Stomach (tissue), 4 donors: ENCODE data around the gene TOX2.

ENCODE experiments used
- CTCF ChIP-seq, 7 experiments: fragments of 450-650 bp in 4 of 7; fragments of 200-600 bp in 3 of 7; sonication (generic) in 3 of 7; IDR thresholded peaks; one replicate each; pipeline ENCODE4 v1.5.1; 2016 to 2019; ENCODE audit warnings: antibody characterized with exemption in 7 of 7, control low read depth in 2 of 7, mild to moderate bottlenecking in 1 of 7
- POLR2AphosphoS5 ChIP-seq, 3 donors: sonication (generic); formaldehyde crosslinking; IDR thresholded peaks; one replicate each; pipeline ENCODE4 v1.6.1; 2016; ENCODE audit warnings: antibody characterized with exemption in 3 of 3

DNA sequence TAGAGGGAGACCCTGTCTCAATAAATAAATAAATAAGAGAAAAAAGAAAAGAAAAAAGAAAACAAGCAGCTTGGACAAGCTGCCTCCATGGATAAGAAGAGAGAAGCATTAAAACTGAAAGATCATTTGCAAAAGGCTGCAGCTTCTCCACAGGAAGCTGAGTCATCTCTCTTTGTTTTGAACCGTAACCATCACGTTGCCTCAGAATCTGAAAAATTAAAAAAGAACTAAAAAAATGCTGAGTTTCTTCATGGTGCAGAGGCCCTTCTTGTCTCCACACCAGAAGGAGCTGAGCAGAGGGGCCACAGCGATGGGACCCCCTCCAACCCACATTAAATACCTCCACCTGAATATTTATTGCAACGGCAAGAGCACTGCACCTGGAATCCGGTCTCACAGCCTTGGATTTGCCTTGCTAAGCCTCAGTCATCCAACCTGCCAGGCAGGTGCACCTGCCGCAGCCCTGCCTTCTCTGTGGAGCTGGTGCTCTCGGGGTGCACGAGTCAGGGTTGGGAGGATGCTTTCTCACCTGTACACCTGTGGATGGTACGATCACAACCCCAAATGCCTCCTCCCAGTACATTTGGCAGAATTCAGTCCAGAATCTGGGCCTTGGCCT, 28.1 kb downstream of the TOX2 start:
- no peak for TF ChIP-seq POLR2AphosphoS5 (IDR thresholded peaks at IDR 0.05)
- no peak for TF ChIP-seq CTCF (IDR thresholded peaks at IDR 0.05)
